Fibroblast of lung (primary cell): ENCODE results near the gene NRARP. TPM values are rescaled to one million over a fixed set of nuclear protein-coding genes. Genes with fewer than 3 reads are reported as not detected.

ENCODE experiments used
- DNase-seq, 2 donors: peaks; one replicate each; pipeline versions ENCODE4 v3.0.0 to v3.0.0-alpha.2; 2010; ENCODE audit warnings: low read depth in 2 of 2
- H2AFZ ChIP-seq: 2 replicates; pipeline ENCODE4 v1.5.1; 2012; ENCODE audit warnings: low read length, control low read depth, inconsistent platforms
- H3K27ac ChIP-seq: 2 replicates; pipeline ENCODE4 v1.5.1; 2011; ENCODE audit warnings: low read length, control low read depth; ENCODE audit not compliant: insufficient read depth
- H3K27me3 ChIP-seq: 2 replicates; pipeline ENCODE4 v1.5.1; 2011; ENCODE audit warnings: mild to moderate bottlenecking, low read length; ENCODE audit not compliant: control insufficient read depth, insufficient read depth
- H3K36me3 ChIP-seq: 2 replicates; pipeline ENCODE4 v1.5.1; 2011; ENCODE audit warnings: low read length; ENCODE audit not compliant: control insufficient read depth, insufficient read depth
- H3K4me1 ChIP-seq: 2 replicates; pipeline ENCODE4 v1.5.1; 2011; ENCODE audit warnings: low read length; ENCODE audit not compliant: control insufficient read depth, insufficient read depth; ENCODE audit errors: extremely low read depth
- H3K4me2 ChIP-seq: 2 replicates; pipeline ENCODE4 v1.5.1; 2011; ENCODE audit warnings: low read length, control low read depth; ENCODE audit not compliant: insufficient read depth; ENCODE audit errors: extremely low read depth
- H3K4me3 ChIP-seq, 4 experiments: fragments of 200-600 bp in 1 of 4; sonication (generic) in 1 of 4; replicated peaks in 1 of 4; 2 replicates each; pipeline ENCODE4 v1.5.1; 2011 to 2016; ENCODE audit warnings: low read length in 4 of 4, low read depth in 3 of 4, mild to moderate bottlenecking in 3 of 4, control low read depth in 2 of 4, inconsistent platforms in 1 of 4, mixed read lengths in 1 of 4; ENCODE audit not compliant: insufficient read depth in 1 of 4; ENCODE audit errors: control extremely low read depth in 1 of 4
- H3K79me2 ChIP-seq: 2 replicates; pipeline ENCODE4 v1.5.1; 2012; ENCODE audit warnings: mild to moderate bottlenecking, low read length, inconsistent platforms; ENCODE audit not compliant: control insufficient read depth, insufficient read depth
- H3K9ac ChIP-seq: 2 replicates; pipeline ENCODE4 v1.5.1; 2011; ENCODE audit warnings: mild to moderate bottlenecking, low read length, control low read depth; ENCODE audit not compliant: insufficient read depth
- H3K9me3 ChIP-seq: 2 replicates; pipeline ENCODE4 v1.5.1; 2012; ENCODE audit warnings: low read depth, low read length; ENCODE audit not compliant: control insufficient read depth, insufficient read depth
- H4K20me1 ChIP-seq: 2 replicates; pipeline ENCODE4 v1.5.1; 2011; ENCODE audit warnings: low read length; ENCODE audit not compliant: control insufficient read depth, insufficient read depth; ENCODE audit errors: extremely low read depth
- CTCF ChIP-seq, 2 donors: IDR thresholded peaks in 1 of 2; conservative IDR thresholded peaks in 1 of 2; 1 replicate in 1 of 2; 2 replicates in 1 of 2; pipeline ENCODE4 v1.5.1; 2011 to 2012; ENCODE audit warnings: low read length in 2 of 2, control low read depth in 1 of 2, inconsistent platforms in 1 of 2, low read depth in 1 of 2, mild to moderate bottlenecking in 1 of 2
- EZH2 ChIP-seq: IDR thresholded peaks from 2 replicates; pipeline ENCODE4 v1.5.1; 2012; ENCODE audit warnings: low read length, control low read depth, mild to moderate bottlenecking; ENCODE audit errors: missing control alignments
- polyA plus RNA-seq, 2 donors: library from polyadenylated mRNA; depleted of rRNA in 1 of 2; stranded (reverse) in 1 of 2; unstranded in 1 of 2; fragments of >200 nt; gene quantifications; 2 replicates each; pipeline ENCODE4 v1.2.1, GENCODE V29; 2011 to 2012; ENCODE audit warnings: missing spikeins in 1 of 2
- total RNA-seq: library from RNA; depleted of rRNA; stranded (reverse); fragments of >200 nt; gene quantifications from 2 replicates; pipeline ENCODE4 v1.2.1, GENCODE V29; 2014

The NRARP gene
- total and polyA plus RNA-seq, 2 donors (not counting 1 experiment from before 2014, with no cell fraction given) = 0.07 TPM; not detected in 1

- peaks cover 26% of the 10 kb centered on the region for H3K79me2 ChIP-seq
- no peak overlapping the region for H3K4me2 ChIP-seq
- TF ChIP-seq CTCF (conservative IDR thresholded peaks at IDR 0.05 in 1 of 2, IDR thresholded peaks at IDR 0.05 in 1 of 2; ENCODE audit: low read depth in 1 of 2, low read length in 2 of 2) (no peak), EZH2 (no peak)
Observed at GRCh38 chr9:137279741-137280473, 22.2 kb downstream of the NRARP start.

GRCh38 chr9:137278721-137279711 lies 23.1 kb downstream of the NRARP start:
- H2AFZ ChIP-seq = no peak overlapping the region
- no peaks in the 10 kb centered on the region for H4K20me1 ChIP-seq
- H3K27me3 ChIP-seq = no peaks in the 10 kb centered on the region
- H3K4me1 ChIP-seq = peaks cover 10% of the 10 kb centered on the region
- H3K9ac ChIP-seq = no peak overlapping the region
- H3K27ac ChIP-seq = no peak overlapping the region
- peak overlapping the region; percentile 68 for H3K4me2 ChIP-seq
- TF ChIP-seq EZH2 = no peak
- no peak for TF ChIP-seq CTCF (conservative IDR thresholded peaks at IDR 0.05 in 1 of 2, IDR thresholded peaks at IDR 0.05 in 1 of 2; ENCODE audit: low read depth in 1 of 2, low read length in 2 of 2)
- DNase-seq = no peak
- no peaks in the 10 kb centered on the region for H3K9me3 ChIP-seq
- peaks cover 18% of the 10 kb centered on the region for H3K36me3 ChIP-seq
- H3K79me2 ChIP-seq = peaks cover 26% of the 10 kb centered on the region
- H3K4me3 ChIP-seq = peak overlapping the region in 3 of 4 experiments; percentile 69 to 86 (median 77)

More at GRCh38 chr9:137279741-137280473, 22.2 kb downstream of the NRARP start:
- H3K4me1 ChIP-seq = peaks cover 10% of the 10 kb centered on the region
- no peaks in the 10 kb centered on the region for H3K9me3 ChIP-seq
- peaks cover 17% of the 10 kb centered on the region for H3K36me3 ChIP-seq
- no peak overlapping the region for H3K4me3 ChIP-seq
- H3K9ac ChIP-seq = no peak overlapping the region
- H4K20me1 ChIP-seq = no peaks in the 10 kb centered on the region
- no peak for DNase-seq
- no peak overlapping the region for H3K27ac ChIP-seq
- H3K27me3 ChIP-seq = no peaks in the 10 kb centered on the region
- H2AFZ ChIP-seq = no peak overlapping the region
